Panc1 (cell line): ENCODE measurements around the gene CDH10. TPM values are rescaled to one million over a fixed set of nuclear protein-coding genes. Genes with fewer than 3 reads are reported as not detected.

Source experiments
- ATAC-seq: fragments of 200-7000 bp; cut with Tn5 transposase; 2 replicates; pipeline ENCODE4 v1.9.1; 2020; ENCODE audit warnings: mild to moderate bottlenecking, moderate library complexity
- BruUV-seq: library from RNA; stranded (reverse); fragments of 400-500 nt; replicated peaks from 2 replicates; lab custom pipeline; 2021; lab: Mats Ljungman, UMichigan
- CTCF ChIA-PET: fragments of 300-600 bp; sonication (Branson Sonifier 250); formaldehyde crosslinking; loops from one replicate; lab custom pipeline; 2022; ENCODE audit warnings: antibody characterized with exemption; lab: Charles Lee
- POLR2A ChIA-PET: fragments of 300-600 bp; sonication (Branson Sonifier 250); formaldehyde crosslinking; loops from one replicate; lab custom pipeline; 2022; ENCODE audit warnings: antibody characterized with exemption; lab: Charles Lee
- DNase-seq: peaks from one replicate; pipeline ENCODE4 v3.0.0-alpha.2; 2010; ENCODE audit warnings: low read depth, low spot score
- H3K27ac ChIP-seq: 2 replicates; pipeline ENCODE4 v1.5.1; 2011; ENCODE audit warnings: mild to moderate bottlenecking, low read length, inconsistent platforms
- H3K27me3 ChIP-seq: fragments of 200-500 bp; sonication (Bioruptor generic); 2 replicates; pipeline ENCODE4 v1.6.0; 2014; ENCODE audit warnings: low read length, inconsistent platforms; ENCODE audit not compliant: control insufficient read depth, insufficient read depth
- H3K36me3 ChIP-seq: fragments of 200-500 bp; sonication (Bioruptor generic); 2 replicates; pipeline ENCODE4 v1.5.1; 2014; ENCODE audit warnings: inconsistent platforms, mild to moderate bottlenecking, low read length, moderate library complexity; ENCODE audit not compliant: control insufficient read depth, insufficient read depth
- H3K4me1 ChIP-seq: 2 replicates; pipeline ENCODE4 v1.5.1; 2011; ENCODE audit warnings: inconsistent platforms, mild to moderate bottlenecking, low read length, moderate library complexity; ENCODE audit not compliant: control insufficient read depth, insufficient read depth
- H3K4me3 ChIP-seq, 2 experiments: 2 replicates each; pipeline ENCODE4 v1.5.1; 2011 to 2012; ENCODE audit warnings: low read depth in 2 of 2, low read length in 2 of 2, mild to moderate bottlenecking in 2 of 2, inconsistent platforms in 1 of 2, moderate library complexity in 1 of 2
- H3K9me3 ChIP-seq: fragments of 200-500 bp; sonication (Bioruptor generic); 2 replicates; pipeline ENCODE4 v1.5.1; 2014; ENCODE audit warnings: low read depth, mild to moderate bottlenecking, inconsistent platforms, low read length, moderate library complexity; ENCODE audit not compliant: control insufficient read depth, insufficient read depth
- POLR2AphosphoS5 ChIP-seq: IDR thresholded peaks from 2 replicates; pipeline ENCODE4 v1.6.1; 2012; ENCODE audit warnings: mild to moderate bottlenecking, low read depth, low read length, moderate library complexity
- SIN3A ChIP-seq: IDR thresholded peaks from 2 replicates; pipeline ENCODE4 v1.6.1; 2012; ENCODE audit warnings: low read depth, mild to moderate bottlenecking, low read length, moderate library complexity, borderline replicate concordance; ENCODE audit not compliant: insufficient read depth
- TCF7L2 ChIP-seq: IDR thresholded peaks from 2 replicates; pipeline ENCODE4 v1.6.1; 2011; ENCODE audit warnings: mild to moderate bottlenecking, low read depth, low read length, inconsistent platforms
- in situ Hi-C: cut with HindIII; loops from 2 replicates; pipeline ENCODE4 v1.10.0; 2016; ENCODE audit warnings: low sequenced_read_pairs, low pct_unique_long_range_greater_than_20kb
- intact Hi-C: fragments of 100-400 bp; cut with micrococcal nuclease; formaldehyde crosslinking; loops from one replicate; pipeline ENCODE4 v1.10.0; 2022; ENCODE audit not compliant: unreplicated experiment
- total RNA-seq: library from RNA; stranded (reverse); gene quantifications from one replicate; pipeline ENCODE4 v1.2.1, GENCODE V29; 2021; ENCODE audit not compliant: unreplicated experiment
- TF ChIP-seq, protein P1 (sequence below), 2 experiments: IDR thresholded peaks; 2 replicates each; pipeline ENCODE4 v1.6.1; 2011 to 2012; ENCODE audit warnings: low read depth in 2 of 2, control low read depth in 1 of 2, low read length in 1 of 2, mild to moderate bottlenecking in 1 of 2, moderate library complexity in 1 of 2; ENCODE audit not compliant: insufficient read depth in 1 of 2
- TF ChIP-seq, protein P2 (sequence below): fragments of 450-650 bp; IDR thresholded peaks from 2 replicates; pipeline ENCODE4 v1.5.1; 2017; ENCODE audit warnings: mild to moderate bottlenecking

The CDH10 gene
- total RNA-seq, 1 experiment from 2014 or later: 0.72 TPM

DNA sequence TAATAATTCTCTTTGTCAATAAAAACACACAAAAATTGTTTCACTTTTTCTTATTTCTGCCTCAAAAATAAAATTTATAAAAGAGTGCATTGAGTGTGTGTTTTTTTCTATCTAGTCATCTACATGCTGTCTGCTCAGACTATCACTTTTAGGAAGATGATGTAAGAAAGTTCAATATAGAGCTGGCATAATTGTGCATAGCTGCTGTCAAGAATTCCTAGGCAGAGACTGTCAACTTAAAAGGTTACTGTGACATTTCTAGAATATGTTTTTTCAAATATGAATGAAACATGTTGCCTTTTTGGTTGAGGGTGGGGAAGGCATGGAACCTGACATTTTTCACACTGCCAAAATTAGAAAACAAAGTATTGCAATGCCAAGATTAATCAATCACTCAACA is 172.3 kb downstream of the CDH10 start:
- in situ Hi-C loops (no loop called here), intact Hi-C loops (no loop called here)
- H3K27ac ChIP-seq: no peak overlapping the region
- no peak overlapping the region for H3K4me3 ChIP-seq
- no TSS peak for BruUV-seq
- no peak for DNase-seq
- H3K4me1 ChIP-seq: no peaks in the 10 kb centered on the region
- no peaks in the 10 kb centered on the region for H3K27me3 ChIP-seq
- no peaks in the 10 kb centered on the region; the same call in 1 of the 2 replicates for H3K9me3 ChIP-seq
- ChIA-PET POLR2A (no interaction called here), CTCF (no interaction called here)
- no peaks in the 10 kb centered on the region; the same call in 1 of the 2 replicates for H3K36me3 ChIP-seq
- no peak for ATAC-seq
- TF ChIP-seq, protein P1, sequence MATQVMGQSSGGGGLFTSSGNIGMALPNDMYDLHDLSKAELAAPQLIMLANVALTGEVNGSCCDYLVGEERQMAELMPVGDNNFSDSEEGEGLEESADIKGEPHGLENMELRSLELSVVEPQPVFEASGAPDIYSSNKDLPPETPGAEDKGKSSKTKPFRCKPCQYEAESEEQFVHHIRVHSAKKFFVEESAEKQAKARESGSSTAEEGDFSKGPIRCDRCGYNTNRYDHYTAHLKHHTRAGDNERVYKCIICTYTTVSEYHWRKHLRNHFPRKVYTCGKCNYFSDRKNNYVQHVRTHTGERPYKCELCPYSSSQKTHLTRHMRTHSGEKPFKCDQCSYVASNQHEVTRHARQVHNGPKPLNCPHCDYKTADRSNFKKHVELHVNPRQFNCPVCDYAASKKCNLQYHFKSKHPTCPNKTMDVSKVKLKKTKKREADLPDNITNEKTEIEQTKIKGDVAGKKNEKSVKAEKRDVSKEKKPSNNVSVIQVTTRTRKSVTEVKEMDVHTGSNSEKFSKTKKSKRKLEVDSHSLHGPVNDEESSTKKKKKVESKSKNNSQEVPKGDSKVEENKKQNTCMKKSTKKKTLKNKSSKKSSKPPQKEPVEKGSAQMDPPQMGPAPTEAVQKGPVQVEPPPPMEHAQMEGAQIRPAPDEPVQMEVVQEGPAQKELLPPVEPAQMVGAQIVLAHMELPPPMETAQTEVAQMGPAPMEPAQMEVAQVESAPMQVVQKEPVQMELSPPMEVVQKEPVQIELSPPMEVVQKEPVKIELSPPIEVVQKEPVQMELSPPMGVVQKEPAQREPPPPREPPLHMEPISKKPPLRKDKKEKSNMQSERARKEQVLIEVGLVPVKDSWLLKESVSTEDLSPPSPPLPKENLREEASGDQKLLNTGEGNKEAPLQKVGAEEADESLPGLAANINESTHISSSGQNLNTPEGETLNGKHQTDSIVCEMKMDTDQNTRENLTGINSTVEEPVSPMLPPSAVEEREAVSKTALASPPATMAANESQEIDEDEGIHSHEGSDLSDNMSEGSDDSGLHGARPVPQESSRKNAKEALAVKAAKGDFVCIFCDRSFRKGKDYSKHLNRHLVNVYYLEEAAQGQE (IDR thresholded peaks at IDR 0.05; ENCODE audit: insufficient read depth in 1 of 2, low read depth in 2 of 2, low read length in 1 of 2): no peak
- TF ChIP-seq SIN3A (no peak), POLR2AphosphoS5 (no peak), TCF7L2 (no peak)
- TF ChIP-seq, protein P2, sequence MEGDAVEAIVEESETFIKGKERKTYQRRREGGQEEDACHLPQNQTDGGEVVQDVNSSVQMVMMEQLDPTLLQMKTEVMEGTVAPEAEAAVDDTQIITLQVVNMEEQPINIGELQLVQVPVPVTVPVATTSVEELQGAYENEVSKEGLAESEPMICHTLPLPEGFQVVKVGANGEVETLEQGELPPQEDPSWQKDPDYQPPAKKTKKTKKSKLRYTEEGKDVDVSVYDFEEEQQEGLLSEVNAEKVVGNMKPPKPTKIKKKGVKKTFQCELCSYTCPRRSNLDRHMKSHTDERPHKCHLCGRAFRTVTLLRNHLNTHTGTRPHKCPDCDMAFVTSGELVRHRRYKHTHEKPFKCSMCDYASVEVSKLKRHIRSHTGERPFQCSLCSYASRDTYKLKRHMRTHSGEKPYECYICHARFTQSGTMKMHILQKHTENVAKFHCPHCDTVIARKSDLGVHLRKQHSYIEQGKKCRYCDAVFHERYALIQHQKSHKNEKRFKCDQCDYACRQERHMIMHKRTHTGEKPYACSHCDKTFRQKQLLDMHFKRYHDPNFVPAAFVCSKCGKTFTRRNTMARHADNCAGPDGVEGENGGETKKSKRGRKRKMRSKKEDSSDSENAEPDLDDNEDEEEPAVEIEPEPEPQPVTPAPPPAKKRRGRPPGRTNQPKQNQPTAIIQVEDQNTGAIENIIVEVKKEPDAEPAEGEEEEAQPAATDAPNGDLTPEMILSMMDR: no peak

DNA sequence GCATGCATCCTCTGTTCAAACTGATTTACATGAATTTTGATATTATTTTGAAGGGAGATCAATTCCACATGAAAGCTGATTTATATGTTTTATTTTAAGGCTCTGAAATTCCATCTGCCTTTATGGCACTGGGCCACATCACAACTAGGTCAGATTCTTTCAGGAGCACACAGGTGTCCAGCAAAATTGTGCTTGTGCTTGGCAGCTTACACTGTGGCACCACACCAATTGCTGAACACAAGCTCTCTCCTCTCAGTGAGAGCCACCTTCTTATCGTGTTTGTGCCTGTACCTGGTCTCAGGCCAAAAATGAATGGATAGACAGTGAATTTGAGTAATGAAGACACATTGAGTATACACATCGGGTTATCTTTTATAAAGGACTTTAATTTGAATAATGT is 200.4 kb downstream of the CDH10 start:
- no TSS peak for BruUV-seq
- CTCF ChIA-PET: no interaction called here
- Histone ChIP-seq H3K4me3 (no peak overlapping the region), H3K36me3 (no peaks in the 10 kb centered on the region), H3K27me3 (no peaks in the 10 kb centered on the region), H3K4me1 (no peaks in the 10 kb centered on the region), H3K9me3 (no peaks in the 10 kb centered on the region), H3K27ac (no peak overlapping the region)
- in situ Hi-C loops (no loop called here), intact Hi-C loops (loop anchor here (10.0 kb wide), 1 partner anchor 190 kb away; no protein-coding TSS in a partner anchor)
- TF ChIP-seq POLR2AphosphoS5 (no peak), SIN3A (no peak), TCF7L2 (no peak)
- TF ChIP-seq, protein P2: no peak
- TF ChIP-seq, protein P1 (IDR thresholded peaks at IDR 0.05; ENCODE audit: insufficient read depth in 1 of 2, low read depth in 2 of 2, low read length in 1 of 2): no peak
- POLR2A ChIA-PET: no interaction called here
- ATAC-seq: no peak
- DNase-seq: no peak
